GM19467 (cell line): ENCODE data around the gene GRIP1.
A peak's percentile ranks its signal among the peaks of the same experiment; 100 is the strongest.
"Not testable (repeated sequence)": the region's sequence is repeated elsewhere in the genome, so short reads cannot be mapped to it uniquely, and the experiment has no call there.

Experiments
- ATAC-seq: cut with Tn5 transposase; IDR thresholded peaks from one replicate; pipeline ENCODE4 v1.9.1; 2021; ENCODE audit warnings: mild to moderate bottlenecking, moderate library complexity; ENCODE audit not compliant: unreplicated experiment

Gene GRIP1

GRCh38 chr12:66538970-66539369 is 139.9 kb downstream of the GRIP1 start:
- ATAC-seq: no peak

- ATAC-seq: no peak
Measured at GRCh38 chr12:66537876-66538275, 141.0 kb downstream of the GRIP1 start.

DNA sequence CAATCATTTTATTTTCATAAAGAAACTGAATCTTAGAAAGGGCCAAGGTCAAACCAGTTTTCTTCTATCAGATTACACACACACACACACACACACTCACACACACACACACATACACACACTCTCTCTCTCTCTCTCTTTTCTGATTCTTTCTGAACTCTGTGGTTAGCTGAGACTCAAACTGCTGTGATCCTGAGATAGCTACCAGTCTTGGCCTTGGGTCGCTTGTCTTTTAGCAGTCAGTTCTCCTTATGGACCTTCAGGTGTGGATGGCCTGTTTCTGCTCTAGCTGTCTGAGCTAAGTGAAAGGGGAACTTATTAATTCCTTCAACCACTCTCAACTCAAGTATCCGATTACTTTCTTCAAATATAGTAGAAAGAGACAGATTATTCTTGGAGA is 145.1 kb downstream of the GRIP1 start:
- ATAC-seq: no peak

DNA sequence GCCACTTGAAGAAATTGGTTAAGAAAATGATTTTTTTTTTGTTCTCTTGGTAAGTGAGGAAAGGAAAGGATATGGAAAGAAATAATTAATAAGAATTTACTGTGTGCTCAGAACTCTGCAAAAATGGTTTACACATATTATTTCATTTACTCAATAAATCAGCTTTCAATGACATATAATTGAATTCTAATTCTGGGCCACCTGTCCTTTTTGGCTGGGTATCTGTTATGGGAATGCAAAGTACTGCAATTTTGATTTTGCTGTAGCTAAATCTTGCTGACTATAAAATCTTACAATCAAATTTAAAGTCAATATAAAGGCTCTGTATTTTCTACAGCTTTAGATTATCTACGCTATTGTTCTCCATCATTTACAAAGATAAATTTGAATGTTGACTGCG is 147.1 kb downstream of the GRIP1 start:
- ATAC-seq: no peak

DNA sequence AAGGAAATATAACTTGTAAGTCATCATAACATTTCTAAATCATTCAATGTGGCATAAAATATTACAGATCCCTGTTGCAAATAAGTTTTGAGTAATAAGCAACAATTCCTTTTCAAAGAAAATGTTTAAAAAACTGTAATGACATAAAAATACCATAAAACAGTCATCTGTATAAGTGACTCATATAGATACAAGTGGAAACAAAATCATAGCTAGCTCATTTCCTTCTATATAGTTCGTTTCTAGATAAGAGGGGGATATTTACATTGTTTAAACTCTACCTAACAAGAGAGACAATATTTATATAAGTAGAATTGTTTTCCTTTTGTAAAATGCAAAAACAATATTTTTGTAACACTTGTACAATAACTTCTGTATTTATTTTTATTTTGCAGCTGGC is 148.9 kb downstream of the GRIP1 start:
- ATAC-seq: no peak

- ATAC-seq: no peak
Measured at GRCh38 chr12:66516561-66516960, 162.3 kb downstream of the GRIP1 start.

GRCh38 chr12:66516133-66516532 is 162.7 kb downstream of the GRIP1 start:
- ATAC-seq: no peak

- ATAC-seq: no peak
Measured at GRCh38 chr12:66514581-66514980, 164.3 kb downstream of the GRIP1 start.

- no peak for ATAC-seq
Measured at GRCh38 chr12:66508025-66508424, 170.9 kb downstream of the GRIP1 start.

GRCh38 chr12:66503746-66504145 is 175.1 kb downstream of the GRIP1 start:
- ATAC-seq: no peak

DNA sequence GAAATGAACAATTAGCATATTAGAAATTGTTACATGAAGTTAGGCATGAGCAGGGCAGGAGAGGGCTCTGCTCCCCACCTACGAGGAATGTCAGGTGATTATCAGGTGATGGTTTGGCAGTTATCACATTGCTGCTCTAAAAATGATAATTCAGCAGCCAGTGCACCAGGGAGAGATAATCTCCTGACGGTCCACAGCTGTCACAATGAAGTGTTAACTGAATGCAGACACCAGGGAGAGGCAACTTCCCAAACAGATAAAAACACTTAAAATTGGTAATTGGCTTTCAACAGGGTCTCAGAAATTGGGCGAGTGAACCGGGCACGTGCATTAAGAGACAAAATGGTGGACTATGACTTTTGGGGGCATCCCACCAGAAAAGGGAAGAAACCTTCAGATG is 176.0 kb downstream of the GRIP1 start:
- ATAC-seq: no peak

DNA sequence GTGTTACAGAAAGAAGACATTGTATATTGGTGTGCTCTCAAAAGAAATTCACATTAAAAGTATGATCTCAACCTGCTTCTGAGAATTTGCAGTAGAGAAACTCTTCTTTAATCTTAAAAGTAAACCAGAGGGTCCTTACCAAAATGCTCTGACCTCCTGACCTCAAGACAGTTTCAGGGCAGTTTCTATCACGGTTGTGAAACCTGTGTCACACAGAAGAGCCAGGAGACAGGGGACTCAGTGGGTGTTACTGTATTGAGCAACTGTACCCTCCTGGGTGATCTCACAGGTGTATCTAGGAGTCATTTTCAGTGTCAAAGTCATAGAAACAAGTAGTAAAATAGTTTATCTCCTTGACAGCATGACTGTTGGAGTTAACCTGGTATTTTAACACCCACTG is 178.0 kb downstream of the GRIP1 start:
- ATAC-seq: peak; percentile 84

DNA sequence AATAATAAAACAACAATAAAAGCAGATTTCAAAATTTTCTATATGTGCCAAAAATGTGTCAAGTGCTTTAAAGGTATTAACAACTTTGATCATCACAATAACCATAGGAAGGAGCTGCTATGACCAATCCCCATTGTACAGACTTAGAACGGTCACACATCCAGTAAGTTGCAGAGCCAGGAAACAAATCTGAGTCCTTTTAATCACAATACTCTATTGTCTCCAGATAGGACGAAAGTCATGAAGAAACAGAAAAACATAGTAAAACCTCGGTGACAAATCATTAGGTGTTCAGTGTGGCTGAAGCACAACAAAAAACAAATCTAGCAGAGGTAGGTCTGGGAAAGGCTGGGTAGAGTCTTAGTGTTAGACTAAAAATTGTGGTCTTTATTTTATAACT is 178.8 kb downstream of the GRIP1 start:
- no peak for ATAC-seq

- ATAC-seq: no peak
Measured at GRCh38 chr12:66499000-66499399, 179.9 kb downstream of the GRIP1 start.

- not testable (repeated sequence) for ATAC-seq
Measured at GRCh38 chr12:66498059-66498458, 180.8 kb downstream of the GRIP1 start.

GRCh38 chr12:66497008-66497897 is 181.6 kb downstream of the GRIP1 start:
- ATAC-seq: no peak

DNA sequence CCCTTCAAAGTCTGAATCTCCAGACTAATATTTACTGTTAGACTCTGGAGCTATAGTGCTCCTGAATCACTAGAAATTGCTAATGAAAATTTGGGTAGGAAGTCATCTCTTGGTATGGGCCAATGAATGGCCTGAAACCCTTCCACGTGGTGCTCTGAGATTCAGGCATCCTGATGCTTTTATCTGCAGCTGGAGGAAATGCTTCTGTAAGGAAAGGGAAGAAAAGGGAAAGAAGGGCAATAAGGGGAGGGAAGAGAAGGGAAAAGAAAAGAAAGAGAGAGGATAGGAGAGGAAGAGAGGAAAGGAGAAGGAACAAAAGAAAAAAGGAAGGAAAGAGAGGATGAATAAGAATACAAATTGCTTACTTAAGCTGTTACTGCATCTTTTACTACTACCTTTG is 182.3 kb downstream of the GRIP1 start:
- no peak for ATAC-seq

DNA sequence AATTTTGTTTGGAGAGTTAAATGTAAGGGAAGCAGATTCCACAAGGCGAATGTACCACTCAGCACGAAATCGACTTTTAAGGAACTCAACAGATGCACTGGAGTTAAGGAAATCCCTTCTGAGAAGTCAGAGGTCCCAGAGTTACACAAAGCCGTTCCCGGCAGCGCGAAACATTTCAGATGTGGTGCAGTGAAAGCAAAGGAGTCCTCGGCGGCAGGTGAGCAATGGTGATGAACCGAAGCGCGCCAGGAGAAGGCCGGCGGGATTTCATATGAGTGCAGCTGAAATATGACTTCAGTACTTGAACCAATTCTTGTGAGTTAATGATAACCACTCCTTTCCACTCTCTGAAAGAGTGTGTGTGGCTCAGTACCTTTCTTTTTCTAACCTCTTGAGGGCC is 183.2 kb downstream of the GRIP1 start:
- no peak for ATAC-seq

DNA sequence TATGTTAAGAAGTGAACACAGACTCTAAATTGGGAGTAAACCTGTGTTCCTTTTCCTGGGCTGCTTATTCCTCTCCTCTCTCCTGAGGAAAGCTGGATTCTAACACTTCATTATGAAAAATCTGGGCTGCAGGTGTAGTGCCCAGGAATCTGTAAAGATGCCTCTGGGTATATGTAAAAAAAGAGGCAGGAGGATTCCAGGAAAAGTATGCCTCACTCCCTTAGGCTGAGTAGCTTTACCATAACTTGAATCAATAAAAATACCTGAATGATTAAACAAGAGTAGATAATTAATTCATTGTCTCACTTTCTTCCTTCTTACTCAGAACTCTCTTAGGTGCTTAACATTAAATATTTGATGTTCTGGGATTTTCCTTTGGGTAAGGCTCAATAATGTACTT is 185.1 kb downstream of the GRIP1 start:
- no peak for ATAC-seq

DNA sequence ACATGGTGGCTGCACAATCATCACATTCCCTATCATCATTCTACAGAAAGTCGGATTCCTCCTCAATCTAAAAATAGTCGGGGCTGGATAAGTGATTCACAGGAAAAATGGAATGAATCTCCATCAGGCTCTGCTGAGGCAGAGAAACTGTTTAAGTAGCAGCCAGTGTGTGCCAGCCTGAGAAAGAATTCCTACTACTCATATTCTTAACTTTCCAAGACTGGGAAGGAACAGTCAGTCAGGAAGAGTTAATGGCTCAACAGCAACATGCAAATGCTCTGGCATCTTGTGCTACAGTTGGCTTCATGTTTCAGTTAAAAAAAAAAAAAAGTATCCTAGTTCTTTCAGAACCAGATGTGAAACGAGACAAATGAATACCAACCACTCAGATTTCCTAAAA is 187.0 kb downstream of the GRIP1 start:
- ATAC-seq: no peak

DNA sequence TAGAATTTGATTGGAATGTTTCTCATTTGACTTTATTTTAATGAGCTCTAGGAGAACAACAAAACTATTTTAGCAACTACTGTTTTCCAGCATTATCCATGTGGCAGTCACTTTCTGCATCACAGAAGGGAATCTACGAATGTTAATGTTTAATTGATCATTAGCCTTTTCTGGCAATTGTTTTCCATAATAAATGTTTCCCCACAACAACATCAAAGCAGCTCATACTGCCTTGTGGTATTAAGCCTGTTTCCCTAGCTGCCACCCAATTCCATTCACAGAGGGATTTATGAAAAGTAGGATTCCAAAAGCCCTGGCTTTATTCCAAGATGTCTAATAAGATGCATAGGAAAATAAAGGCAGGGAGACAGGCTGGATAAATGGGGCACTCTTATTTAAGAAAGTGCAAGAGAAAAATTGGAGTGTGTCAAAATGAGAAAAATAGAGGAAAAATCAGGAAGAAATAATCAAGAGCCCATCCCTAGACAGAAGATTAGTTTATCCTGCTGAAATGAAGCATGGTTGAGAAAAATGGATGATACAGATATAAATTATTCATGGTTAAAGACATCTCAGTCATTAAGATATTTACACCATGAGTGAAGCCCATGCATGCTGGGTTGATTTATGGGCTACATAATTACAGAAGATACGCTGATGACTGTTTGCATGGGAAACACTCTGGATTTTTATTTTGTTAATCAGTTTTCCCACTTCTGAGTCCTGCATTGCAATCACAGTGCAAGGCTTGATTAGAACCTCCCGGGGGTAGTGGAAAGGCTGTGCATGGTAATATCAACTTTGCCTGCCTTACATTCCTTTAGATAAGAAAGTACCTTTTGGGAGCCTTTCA is 196.3 kb downstream of the GRIP1 start:
- ATAC-seq: no peak

DNA sequence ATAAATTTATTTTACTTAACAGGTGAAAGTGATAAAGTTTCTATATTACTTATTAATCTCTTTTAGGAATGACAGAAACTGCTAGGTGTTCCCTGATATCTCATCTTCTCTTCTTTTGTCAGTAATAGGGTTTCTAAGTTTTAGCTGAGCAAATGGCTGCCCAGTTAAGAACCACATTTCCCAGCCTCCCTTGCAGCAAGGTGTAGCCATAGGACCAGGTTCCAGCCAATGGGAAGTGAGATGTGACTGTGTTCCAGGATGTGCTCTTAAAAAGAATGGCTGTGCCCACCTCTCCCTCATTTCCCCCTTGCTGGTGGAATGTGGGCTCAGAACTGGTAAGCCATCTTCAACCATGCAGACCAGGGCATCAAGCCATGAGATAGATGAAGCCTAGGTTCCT is 210.9 kb downstream of the GRIP1 start:
- peak; percentile 51 for ATAC-seq
